Activated CD4-positive, alpha-beta T cell treated with anti-CD3 and anti-CD28 coated beads, Interleukin-2, amount 10 ng/mL, durations not matched to agents 24 days and 14 days (primary cell): ENCODE measurements around the gene LIMA1. TPM values are rescaled to one million over a fixed set of nuclear protein-coding genes. Genes with fewer than 3 reads are reported as not detected.
"Not testable (repeated sequence)": the region's sequence is repeated elsewhere in the genome, so short reads cannot be mapped to it uniquely, and the experiment has no call there.

Experiments used
- DNase-seq: peaks from one replicate; pipeline ENCODE4 v3.0.0; 2022
- H3K27ac Mint-ChIP-seq: one replicate; pipeline ENCODE4 v1.8.0; 2022; ENCODE audit warnings: mild to moderate bottlenecking, mixed read lengths
- H3K27me3 Mint-ChIP-seq: one replicate; pipeline ENCODE4 v1.8.0; 2022; ENCODE audit warnings: mixed read lengths
- H3K36me3 Mint-ChIP-seq: one replicate; pipeline ENCODE4 v1.8.0; 2022; ENCODE audit warnings: low read depth, mild to moderate bottlenecking, mixed read lengths
- H3K4me1 Mint-ChIP-seq: one replicate; pipeline ENCODE4 v1.8.0; 2021; ENCODE audit warnings: mixed read lengths
- H3K4me3 Mint-ChIP-seq: one replicate; pipeline ENCODE4 v1.8.0; 2022; ENCODE audit warnings: mild to moderate bottlenecking, moderate library complexity, mixed read lengths
- H3K9me3 Mint-ChIP-seq: one replicate; pipeline ENCODE4 v1.8.0; 2021; ENCODE audit warnings: mixed read lengths
- intact Hi-C: fragments of 100-400 bp; cut with micrococcal nuclease; formaldehyde crosslinking; loops from one replicate; pipeline ENCODE4 v1.15.1; 2023
- total RNA-seq: library from RNA; stranded (reverse); gene quantifications from 2 replicates; pipeline ENCODE4 v1.2.3, GENCODE V29; 2022

LIMA1 gene
- total RNA-seq, 1 donor from 2014 or later = 94.6 TPM

- no peak for DNase-seq
- H3K9me3 Mint-ChIP-seq = no peaks in the 10 kb centered on the region
- H3K4me1 Mint-ChIP-seq = peaks cover 33% of the 10 kb centered on the region
- intact Hi-C loops = loop anchor here (5.0 kb wide), 1 partner anchor 237 kb away; the partner anchor contains the start of gene LARP4
- H3K36me3 Mint-ChIP-seq = peaks cover 14% of the 10 kb centered on the region
- no peaks in the 10 kb centered on the region for H3K27me3 Mint-ChIP-seq
- peak overlapping the region; percentile 86 for H3K4me3 Mint-ChIP-seq
- peak overlapping the region; percentile 62 for H3K27ac Mint-ChIP-seq
Measured at GRCh38 chr12:50164963-50165362, 118.4 kb downstream of the LIMA1 start.

GRCh38 chr12:50162230-50162629 is 121.1 kb downstream of the LIMA1 start:
- H3K27ac Mint-ChIP-seq = no peak overlapping the region
- intact Hi-C loops = no loop called here
- H3K27me3 Mint-ChIP-seq = no peaks in the 10 kb centered on the region
- peaks cover 20% of the 10 kb centered on the region for H3K36me3 Mint-ChIP-seq
- no peak for DNase-seq
- H3K4me3 Mint-ChIP-seq = no peak overlapping the region
- H3K9me3 Mint-ChIP-seq = no peaks in the 10 kb centered on the region
- peaks cover 37% of the 10 kb centered on the region for H3K4me1 Mint-ChIP-seq

- H3K27me3 Mint-ChIP-seq = no peaks in the 10 kb centered on the region
- no peaks in the 10 kb centered on the region for H3K9me3 Mint-ChIP-seq
- peaks cover 30% of the 10 kb centered on the region for H3K4me1 Mint-ChIP-seq
- no peak for DNase-seq
- peak overlapping the region; percentile 18 for H3K27ac Mint-ChIP-seq
- H3K36me3 Mint-ChIP-seq = peaks cover 13% of the 10 kb centered on the region
- intact Hi-C loops = no loop called here
- no peak overlapping the region for H3K4me3 Mint-ChIP-seq
Measured at GRCh38 chr12:50160643-50161042, 122.7 kb downstream of the LIMA1 start.

GRCh38 chr12:50157259-50157658 is 126.1 kb downstream of the LIMA1 start:
- H3K36me3 Mint-ChIP-seq = peaks cover 14% of the 10 kb centered on the region
- intact Hi-C loops = no loop called here
- no peaks in the 10 kb centered on the region for H3K9me3 Mint-ChIP-seq
- H3K27me3 Mint-ChIP-seq = no peaks in the 10 kb centered on the region
- H3K4me3 Mint-ChIP-seq = no peak overlapping the region
- no peak for DNase-seq
- peak overlapping the region; percentile 69 for H3K27ac Mint-ChIP-seq
- peaks cover 17% of the 10 kb centered on the region for H3K4me1 Mint-ChIP-seq

- intact Hi-C loops = no loop called here
- Mint-ChIP-seq H3K4me1 (peaks cover 17% of the 10 kb centered on the region), H3K4me3 (no peak overlapping the region), H3K36me3 (peaks cover 14% of the 10 kb centered on the region), H3K9me3 (no peaks in the 10 kb centered on the region), H3K27me3 (no peaks in the 10 kb centered on the region), H3K27ac (no peak overlapping the region)
- DNase-seq = no peak
Measured at GRCh38 chr12:50156641-50157040, 126.7 kb downstream of the LIMA1 start.

GRCh38 chr12:50154947-50155346 is 128.4 kb downstream of the LIMA1 start:
- H3K9me3 Mint-ChIP-seq, H3K27me3 Mint-ChIP-seq, H3K27ac Mint-ChIP-seq, DNase-seq, intact Hi-C loops, H3K4me3 Mint-ChIP-seq: not testable (repeated sequence)
- Mint-ChIP-seq H3K36me3 (peaks cover 12% of the 10 kb centered on the region), H3K4me1 (peaks cover 23% of the 10 kb centered on the region)

GRCh38 chr12:50151047-50151687 is 132.2 kb downstream of the LIMA1 start:
- Mint-ChIP-seq H3K4me3 (no peak overlapping the region), H3K36me3 (peaks cover 7% of the 10 kb centered on the region), H3K27ac (peak overlapping the region; percentile 42), H3K4me1 (peaks cover 16% of the 10 kb centered on the region), H3K27me3 (no peaks in the 10 kb centered on the region), H3K9me3 (no peaks in the 10 kb centered on the region)
- intact Hi-C loops = no loop called here
- no peak for DNase-seq

GRCh38 chr12:50149311-50149710 is 134.0 kb downstream of the LIMA1 start:
- Mint-ChIP-seq H3K4me1 (peaks cover 18% of the 10 kb centered on the region), H3K27me3 (no peaks in the 10 kb centered on the region), H3K4me3 (no peak overlapping the region), H3K9me3 (no peaks in the 10 kb centered on the region), H3K27ac (no peak overlapping the region), H3K36me3 (peaks cover 7% of the 10 kb centered on the region)
- no peak for DNase-seq
- intact Hi-C loops = no loop called here

GRCh38 chr12:50148011-50148410 is 135.3 kb downstream of the LIMA1 start:
- H3K4me3 Mint-ChIP-seq, intact Hi-C loops, H3K9me3 Mint-ChIP-seq, DNase-seq, H3K36me3 Mint-ChIP-seq, H3K27ac Mint-ChIP-seq, H3K27me3 Mint-ChIP-seq: not testable (repeated sequence)
- peaks cover 18% of the 10 kb centered on the region for H3K4me1 Mint-ChIP-seq

GRCh38 chr12:50147281-50147680 is 136.0 kb downstream of the LIMA1 start:
- peaks cover 9% of the 10 kb centered on the region for H3K36me3 Mint-ChIP-seq
- H3K4me3 Mint-ChIP-seq = no peak overlapping the region
- no peak overlapping the region for H3K27ac Mint-ChIP-seq
- intact Hi-C loops = no loop called here
- no peak for DNase-seq
- peaks cover 18% of the 10 kb centered on the region for H3K4me1 Mint-ChIP-seq
- H3K9me3 Mint-ChIP-seq = no peaks in the 10 kb centered on the region
- H3K27me3 Mint-ChIP-seq = no peaks in the 10 kb centered on the region

GRCh38 chr12:50145439-50145838 is 137.9 kb downstream of the LIMA1 start:
- Mint-ChIP-seq H3K9me3 (no peaks in the 10 kb centered on the region), H3K4me1 (peaks cover 10% of the 10 kb centered on the region), H3K36me3 (peaks cover 22% of the 10 kb centered on the region), H3K27ac (no peak overlapping the region), H3K27me3 (no peaks in the 10 kb centered on the region), H3K4me3 (no peak overlapping the region)
- no peak for DNase-seq
- intact Hi-C loops = no loop called here

- Mint-ChIP-seq H3K27ac (no peak overlapping the region), H3K4me3 (no peak overlapping the region), H3K36me3 (peaks cover 35% of the 10 kb centered on the region), H3K4me1 (peaks cover 5% of the 10 kb centered on the region), H3K27me3 (no peaks in the 10 kb centered on the region), H3K9me3 (no peaks in the 10 kb centered on the region)
- no peak for DNase-seq
- intact Hi-C loops = no loop called here
Measured at GRCh38 chr12:50142993-50143392, 140.3 kb downstream of the LIMA1 start.

GRCh38 chr12:50132505-50133135 is 150.7 kb downstream of the LIMA1 start:
- H3K9me3 Mint-ChIP-seq = no peaks in the 10 kb centered on the region
- intact Hi-C loops = loop anchor here (1.0 kb wide), 2 partner anchors 43 to 182 kb away; no protein-coding TSS in a partner anchor
- H3K36me3 Mint-ChIP-seq = peaks cover 50% of the 10 kb centered on the region
- peaks cover 4% of the 10 kb centered on the region for H3K4me1 Mint-ChIP-seq
- no peaks in the 10 kb centered on the region for H3K27me3 Mint-ChIP-seq
- no peak overlapping the region for H3K4me3 Mint-ChIP-seq
- H3K27ac Mint-ChIP-seq = peak overlapping the region; percentile 59
- DNase-seq = peak; percentile 72

GRCh38 chr12:50129290-50129689 is 154.0 kb downstream of the LIMA1 start:
- H3K4me3 Mint-ChIP-seq = no peak overlapping the region
- H3K36me3 Mint-ChIP-seq = peaks cover 43% of the 10 kb centered on the region
- H3K27me3 Mint-ChIP-seq = no peaks in the 10 kb centered on the region
- H3K4me1 Mint-ChIP-seq = peaks cover 11% of the 10 kb centered on the region
- intact Hi-C loops = no loop called here
- H3K27ac Mint-ChIP-seq = no peak overlapping the region
- no peaks in the 10 kb centered on the region for H3K9me3 Mint-ChIP-seq
- no peak for DNase-seq
